Mesenchymal stem cell (in vitro differentiated cells and primary cell): ENCODE results near the gene CORO6.

ENCODE experiments used
- DNase-seq: peaks from one replicate; pipeline ENCODE4 v3.0.0-alpha.2; 2013
- H2AFZ ChIP-seq: one replicate; pipeline ENCODE4 v1.6.1; 2013; ENCODE audit warnings: low read depth, mild to moderate bottlenecking, control low read depth, inconsistent platforms, low read length, moderate library complexity
- H2AK5ac ChIP-seq: 2 replicates; pipeline ENCODE4 v1.6.1; 2013; ENCODE audit warnings: low read length, moderate library complexity, mild to moderate bottlenecking, inconsistent platforms; ENCODE audit not compliant: severe bottlenecking
- H2BK120ac ChIP-seq: one replicate; pipeline ENCODE4 v1.6.1; 2013; ENCODE audit warnings: low read depth, mild to moderate bottlenecking, inconsistent platforms, low read length, moderate library complexity
- H2BK12ac ChIP-seq, 2 experiments: one replicate each; pipeline ENCODE4 v1.6.1; 2013; ENCODE audit warnings: inconsistent platforms in 2 of 2, low read length in 2 of 2, mild to moderate bottlenecking in 2 of 2, moderate library complexity in 2 of 2, control low read depth in 1 of 2
- H2BK15ac ChIP-seq: one replicate; pipeline ENCODE4 v1.6.1; 2013; ENCODE audit warnings: mild to moderate bottlenecking, low read depth, inconsistent platforms; ENCODE audit not compliant: poor library complexity, severe bottlenecking
- H2BK5ac ChIP-seq: 2 replicates; pipeline ENCODE4 v1.6.1; 2013; ENCODE audit warnings: low read depth, mild to moderate bottlenecking, low read length, control low read depth, inconsistent platforms; ENCODE audit not compliant: poor library complexity, severe bottlenecking
- H3K14ac ChIP-seq, 2 experiments: one replicate each; pipeline ENCODE4 v1.6.1; 2013; ENCODE audit warnings: inconsistent platforms in 2 of 2, low read length in 2 of 2, control low read depth in 1 of 2, mild to moderate bottlenecking in 1 of 2, moderate library complexity in 1 of 2
- H3K18ac ChIP-seq, 2 experiments: one replicate each; pipeline ENCODE4 v1.6.1; 2013; ENCODE audit warnings: inconsistent platforms in 2 of 2, low read length in 2 of 2, control low read depth in 1 of 2, low read depth in 1 of 2, mild to moderate bottlenecking in 1 of 2
- H3K23ac ChIP-seq, 2 experiments: one replicate each; pipeline ENCODE4 v1.6.1; 2013; ENCODE audit warnings: inconsistent platforms in 2 of 2, low read length in 2 of 2, mild to moderate bottlenecking in 2 of 2, moderate library complexity in 2 of 2, control low read depth in 1 of 2
- H3K27ac ChIP-seq: 2 replicates; pipeline ENCODE4 v1.5.1; 2013; ENCODE audit warnings: mild to moderate bottlenecking, moderate library complexity, low read length, control low read depth, inconsistent platforms; ENCODE audit not compliant: poor library complexity, severe bottlenecking
- H3K27me3 ChIP-seq, 2 experiments: 2 replicates each; pipeline versions ENCODE4 v1.6.1 to v1.7.0; 2013; ENCODE audit warnings: low read length in 2 of 2, mild to moderate bottlenecking in 2 of 2, moderate library complexity in 2 of 2, control low read depth in 1 of 2, inconsistent platforms in 1 of 2; ENCODE audit not compliant: control insufficient read depth in 1 of 2, insufficient read depth in 1 of 2
- H3K36me3 ChIP-seq, 2 experiments: 2 replicates each; pipeline versions ENCODE4 v1.6.1 to v1.7.0; 2013; ENCODE audit warnings: low read length in 2 of 2, control low read depth in 1 of 2, inconsistent platforms in 1 of 2, low read depth in 1 of 2, mild to moderate bottlenecking in 1 of 2; ENCODE audit not compliant: insufficient read depth in 2 of 2, control insufficient read depth in 1 of 2
- H3K4ac ChIP-seq, 2 experiments: one replicate each; pipeline ENCODE4 v1.6.1; 2013; ENCODE audit warnings: inconsistent platforms in 2 of 2, low read length in 2 of 2, mild to moderate bottlenecking in 2 of 2, moderate library complexity in 2 of 2, control low read depth in 1 of 2, low read depth in 1 of 2
- H3K4me1 ChIP-seq: 2 replicates; pipeline ENCODE4 v1.6.1; 2013; ENCODE audit warnings: low read depth, low read length, control low read depth; ENCODE audit not compliant: control insufficient read depth, insufficient read depth
- H3K4me2 ChIP-seq: 2 replicates; pipeline ENCODE4 v1.6.1; 2013; ENCODE audit warnings: low read length, mild to moderate bottlenecking, inconsistent platforms; ENCODE audit not compliant: poor library complexity, severe bottlenecking
- H3K4me3 ChIP-seq, 2 experiments: 2 replicates each; pipeline versions ENCODE4 v1.5.1 to v1.7.0; 2013; ENCODE audit warnings: low read length in 2 of 2, mild to moderate bottlenecking in 2 of 2, control low read depth in 1 of 2, low read depth in 1 of 2; ENCODE audit not compliant: insufficient read depth in 1 of 2
- H3K79me1 ChIP-seq: replicated peaks from 2 replicates; pipeline ENCODE4 v1.6.1; 2013; ENCODE audit warnings: mild to moderate bottlenecking, control low read depth, low read length, inconsistent platforms; ENCODE audit not compliant: poor library complexity, severe bottlenecking
- H3K9ac ChIP-seq: 2 replicates; pipeline ENCODE4 v1.7.0; 2013; ENCODE audit warnings: mild to moderate bottlenecking, low read length, moderate library complexity
- H3K9me3 ChIP-seq: 2 replicates; pipeline ENCODE4 v1.7.0; 2013; ENCODE audit warnings: mild to moderate bottlenecking, low read length; ENCODE audit not compliant: control insufficient read depth
- H4K8ac ChIP-seq: one replicate; pipeline ENCODE4 v1.6.1; 2013; ENCODE audit warnings: inconsistent platforms, mild to moderate bottlenecking, low read length, moderate library complexity
- H4K91ac ChIP-seq: one replicate; pipeline ENCODE4 v1.6.1; 2013; ENCODE audit warnings: mild to moderate bottlenecking, low read length, inconsistent platforms
- WGBS: methylation state at CpG from one replicate; pipeline ENCODE4 v1.1.7; 2013; ENCODE audit warnings: mixed read lengths; 5-methylcytosine and 5-hydroxymethylcytosine counted together

Gene CORO6

DNA sequence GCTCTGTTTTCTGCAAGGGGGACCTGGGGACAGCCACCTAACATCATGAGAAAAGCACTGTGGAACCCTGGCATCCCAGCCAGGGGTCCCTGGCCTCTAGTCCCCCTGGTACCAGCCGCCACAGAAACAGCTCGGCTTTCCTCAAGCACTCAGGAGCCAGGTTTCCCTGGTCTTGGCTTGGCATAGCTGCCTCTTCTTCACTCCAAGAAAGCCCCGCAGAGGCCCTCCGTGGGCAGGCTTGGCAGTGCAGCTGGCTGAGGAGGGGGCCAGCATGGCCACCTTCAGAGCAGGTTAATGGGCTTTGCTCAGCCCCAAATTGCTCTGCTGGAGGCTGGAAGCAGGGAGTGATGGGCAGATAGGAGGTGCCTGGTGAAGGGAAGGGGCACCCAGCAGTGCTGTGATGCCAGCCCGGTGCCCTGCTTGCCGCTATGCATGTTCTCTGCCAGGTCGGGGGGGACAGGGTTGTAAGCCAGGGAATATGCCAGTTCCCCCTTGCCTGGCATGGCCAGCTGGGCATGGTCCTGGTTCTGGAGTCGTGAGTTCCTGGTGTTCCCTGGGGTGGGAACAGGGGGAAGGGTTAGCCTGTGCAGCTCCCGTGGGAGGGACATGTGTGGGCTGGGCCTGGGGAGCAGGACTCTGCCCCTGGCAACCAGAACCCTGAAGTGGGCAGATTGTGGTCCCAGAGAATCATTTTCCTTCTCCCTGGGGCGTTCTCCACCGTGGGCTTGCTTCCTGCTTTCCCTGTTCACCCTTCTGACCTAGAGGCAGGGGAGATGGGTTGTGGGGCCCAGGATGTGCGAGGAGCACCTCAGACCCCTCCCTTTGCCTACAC lies 26.6 kb downstream of the CORO6 start:
- WGBS = 96% methylated on average over 10 of the region's 12 CpGs
- Histone ChIP-seq H2BK5ac (no peak overlapping the region), H2BK15ac (no peak overlapping the region)

DNA sequence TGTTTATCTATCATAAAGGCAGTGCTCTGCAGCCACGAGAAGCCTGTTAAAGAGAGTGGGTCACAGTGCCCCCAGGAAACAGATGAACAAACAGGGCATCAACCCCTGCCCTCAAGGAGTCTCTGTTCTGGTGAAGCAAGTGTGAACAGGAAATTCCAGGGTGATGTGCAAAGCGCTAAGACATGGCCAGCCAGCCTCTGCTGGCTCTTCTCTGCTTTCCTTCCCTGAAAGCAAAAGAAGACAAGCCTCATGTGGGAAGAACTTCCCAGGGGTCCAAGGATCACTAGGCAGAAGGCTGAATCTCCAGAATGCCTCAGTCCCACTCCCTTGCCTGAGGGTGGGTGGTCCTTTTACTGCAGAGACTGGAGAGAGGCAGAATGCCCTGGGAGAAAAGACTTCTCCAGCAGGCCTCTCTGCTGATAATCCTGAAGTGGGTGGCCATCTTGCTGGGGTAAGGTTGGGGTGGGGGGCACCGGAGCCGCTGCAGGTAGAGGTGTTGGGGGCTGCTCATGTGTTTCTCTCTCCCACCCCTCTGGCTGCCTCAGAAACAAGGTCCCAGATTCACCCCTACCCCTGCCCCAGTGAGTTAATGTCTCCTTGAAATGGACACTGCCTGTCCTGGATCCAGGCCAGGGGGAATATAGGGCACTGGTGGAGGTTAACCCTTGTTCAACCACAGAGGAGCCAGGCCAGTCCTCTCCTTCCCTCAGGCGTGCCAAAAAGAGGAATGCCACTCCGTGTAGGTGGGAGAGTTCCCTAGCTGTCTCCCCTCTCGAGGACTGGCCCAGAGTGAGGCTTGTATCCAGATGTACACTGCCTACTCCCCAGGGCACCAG lies 27.4 kb downstream of the CORO6 start:
- no peak overlapping the region for H2AK5ac ChIP-seq
- DNase-seq = peak; percentile 57
- H3K4me3 ChIP-seq = no peak overlapping the region
- no peak overlapping the region for H3K14ac ChIP-seq
- H3K27ac ChIP-seq = no peak overlapping the region
- peaks cover 50% of the 10 kb centered on the region for H3K4me1 ChIP-seq
- H3K18ac ChIP-seq = no peak overlapping the region
- no peak overlapping the region for H2AFZ ChIP-seq
- H3K4me2 ChIP-seq = no peak overlapping the region
- H3K79me1 ChIP-seq = peaks cover 10% of the 10 kb centered on the region
- H3K27me3 ChIP-seq = no peaks in the 10 kb centered on the region
- H4K8ac ChIP-seq = no peak overlapping the region
- H2BK12ac ChIP-seq = no peak overlapping the region
- WGBS = 65% methylated on average over 5 of the region's 7 CpGs
- no peak overlapping the region for H4K91ac ChIP-seq
- H2BK5ac ChIP-seq = no peak overlapping the region
- H3K9me3 ChIP-seq = no peaks in the 10 kb centered on the region
- no peak overlapping the region for H3K4ac ChIP-seq
- no peak overlapping the region for H3K23ac ChIP-seq
- no peaks in the 10 kb centered on the region for H3K36me3 ChIP-seq
- H2BK120ac ChIP-seq = no peak overlapping the region
- H2BK15ac ChIP-seq = no peak overlapping the region
- no peak overlapping the region for H3K9ac ChIP-seq

More for the DNA sequence above, 26.6 kb downstream of the CORO6 start:
- no peaks in the 10 kb centered on the region for H3K9me3 ChIP-seq
- no peak overlapping the region for H4K8ac ChIP-seq
- no peak overlapping the region for H2BK120ac ChIP-seq
- DNase-seq = no peak
- no peaks in the 10 kb centered on the region for H3K36me3 ChIP-seq
- no peak overlapping the region for H2AK5ac ChIP-seq
- no peak overlapping the region for H3K18ac ChIP-seq
- H3K4me1 ChIP-seq = peaks cover 42% of the 10 kb centered on the region
- H4K91ac ChIP-seq = no peak overlapping the region
- no peak overlapping the region for H3K23ac ChIP-seq
- H2BK12ac ChIP-seq = no peak overlapping the region
- H3K14ac ChIP-seq = no peak overlapping the region
- peaks cover 12% of the 10 kb centered on the region for H3K79me1 ChIP-seq
- H2AFZ ChIP-seq = no peak overlapping the region
- no peak overlapping the region for H3K4me2 ChIP-seq
- no peaks in the 10 kb centered on the region for H3K27me3 ChIP-seq
- no peak overlapping the region for H3K4ac ChIP-seq
- no peak overlapping the region for H3K4me3 ChIP-seq
- no peak overlapping the region for H3K27ac ChIP-seq
- no peak overlapping the region for H3K9ac ChIP-seq

DNA sequence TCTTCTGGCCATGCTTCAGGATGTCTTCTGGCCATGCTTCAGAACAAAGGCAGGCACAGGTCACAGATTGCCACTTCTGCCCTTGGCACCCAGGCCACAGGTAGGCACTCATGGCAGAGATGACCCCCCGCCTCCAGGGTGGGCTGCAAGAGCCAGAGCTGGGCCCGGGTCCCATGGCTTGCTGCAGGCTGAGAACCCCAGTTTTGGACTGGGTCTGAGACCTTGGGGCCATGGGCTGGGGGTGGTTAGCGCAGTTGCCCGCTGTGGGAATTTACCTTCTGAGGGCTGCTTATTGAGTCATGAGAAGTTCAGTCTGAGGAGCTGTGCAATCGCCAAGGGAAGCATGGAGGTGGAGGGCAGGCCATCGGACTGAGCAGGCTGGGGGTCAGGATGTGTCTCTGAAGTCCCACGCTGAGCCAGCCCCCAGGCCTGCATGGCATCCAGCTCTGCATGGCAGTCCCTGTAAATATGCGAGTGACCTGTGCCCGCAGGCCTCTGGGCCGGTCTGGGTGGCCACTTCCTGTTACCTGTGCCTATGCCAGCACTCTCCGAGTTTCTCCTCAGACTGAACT lies 28.1 kb downstream of the CORO6 start:
- H3K14ac ChIP-seq = no peak overlapping the region
- H3K79me1 ChIP-seq = peaks cover 7% of the 10 kb centered on the region
- 86% methylated on average over 11 of the region's 11 CpGs for WGBS
- no peaks in the 10 kb centered on the region for H3K9me3 ChIP-seq
- H3K23ac ChIP-seq = no peak overlapping the region
- no peak overlapping the region for H2BK5ac ChIP-seq
- H2AK5ac ChIP-seq = no peak overlapping the region
- DNase-seq = no peak
- H3K4me1 ChIP-seq = peaks cover 57% of the 10 kb centered on the region
- H3K9ac ChIP-seq = no peak overlapping the region
- H3K18ac ChIP-seq = no peak overlapping the region
- H3K27ac ChIP-seq = no peak overlapping the region
- H2BK15ac ChIP-seq = no peak overlapping the region
- no peak overlapping the region for H3K4me2 ChIP-seq
- H2BK120ac ChIP-seq = no peak overlapping the region
- H4K8ac ChIP-seq = no peak overlapping the region
- H3K4me3 ChIP-seq = peak overlapping the region in 1 of 2 experiments; percentile 76
- H3K27me3 ChIP-seq = no peaks in the 10 kb centered on the region
- H3K36me3 ChIP-seq = no peaks in the 10 kb centered on the region
- H3K4ac ChIP-seq = no peak overlapping the region
- no peak overlapping the region for H4K91ac ChIP-seq
- H2BK12ac ChIP-seq = no peak overlapping the region
- no peak overlapping the region for H2AFZ ChIP-seq
